Embryonic facial prominence (tissue), 1 donor: ENCODE measurements around the gene MAP2K5.

Experiments
- DNase-seq: peaks from one replicate; pipeline ENCODE4 v3.0.0-alpha.2; 2016; ENCODE audit errors: extremely low spot score

MAP2K5 gene

GRCh38 chr15:67521783-67522568 is 20.5 kb upstream of the MAP2K5 start:
- DNase-seq = no peak

- DNase-seq = no peak
Measured at GRCh38 chr15:67523330-67523729, 19.2 kb upstream of the MAP2K5 start.

- DNase-seq = no peak
Measured at GRCh38 chr15:67524235-67524634, 18.3 kb upstream of the MAP2K5 start.

DNA sequence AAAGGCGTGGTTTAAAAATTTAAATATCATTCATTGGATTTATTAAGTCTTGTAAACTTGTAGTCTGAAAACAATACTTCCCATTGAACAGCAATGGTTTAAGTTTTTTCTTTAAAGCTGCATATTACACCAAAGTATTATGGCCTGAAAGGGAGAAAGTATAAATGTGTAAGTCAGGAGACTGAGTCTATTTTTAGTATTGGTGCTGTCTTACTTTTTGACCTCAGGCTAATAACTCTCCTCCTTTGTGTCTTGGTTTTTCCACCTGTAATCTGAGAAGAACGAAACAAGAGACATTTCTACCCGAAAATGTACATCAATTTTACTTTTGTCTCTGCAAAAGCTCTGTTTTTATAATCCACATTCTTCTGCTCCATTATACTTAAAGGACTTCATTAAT is 14.0 kb upstream of the MAP2K5 start:
- no peak for DNase-seq

DNA sequence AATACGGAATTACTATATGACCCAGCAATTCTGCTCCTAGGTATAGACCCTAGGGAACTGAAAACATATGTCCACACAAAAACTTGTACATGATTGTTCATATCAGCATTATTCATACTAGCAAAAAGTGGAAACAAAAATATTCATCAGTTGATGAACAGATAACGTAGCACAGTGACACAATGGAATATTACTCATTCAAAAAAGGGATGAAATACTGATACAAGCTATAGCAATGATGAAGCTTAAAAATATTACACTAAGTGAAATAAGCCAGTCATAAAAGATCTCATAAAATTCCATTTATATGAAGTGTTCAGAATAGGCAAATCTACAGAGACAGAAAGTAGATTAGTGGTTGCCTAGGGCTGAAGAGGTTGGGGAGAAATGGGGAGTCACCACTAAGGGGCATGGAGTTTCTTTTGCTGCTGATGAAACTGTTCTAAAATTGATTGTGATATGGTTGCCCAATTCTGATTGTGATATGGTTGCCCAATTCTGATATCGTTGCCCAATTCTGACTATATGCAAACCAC is 11.1 kb upstream of the MAP2K5 start:
- DNase-seq = no peak

- DNase-seq = no peak
Measured at GRCh38 chr15:67533873-67534272, 8.6 kb upstream of the MAP2K5 start.

DNA sequence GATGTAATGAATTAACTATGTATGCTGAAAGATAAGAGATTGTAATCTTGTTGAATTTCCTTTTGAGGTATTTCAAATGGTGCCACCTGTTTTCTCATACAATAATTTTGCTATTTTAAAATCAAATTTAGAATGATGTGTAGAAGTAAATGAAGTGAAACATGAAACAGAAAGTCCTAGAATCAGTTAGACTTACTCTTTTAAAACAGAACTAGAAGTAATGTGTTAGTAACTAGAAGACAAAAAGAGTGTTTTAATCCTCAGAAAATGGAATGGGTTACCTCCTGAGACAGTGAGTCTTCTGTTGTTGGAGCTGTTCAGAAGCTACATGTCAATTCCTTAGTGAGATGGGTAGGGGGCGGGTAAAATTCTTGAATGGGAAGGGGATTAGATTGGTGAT is 8.1 kb upstream of the MAP2K5 start:
- DNase-seq = no peak

DNA sequence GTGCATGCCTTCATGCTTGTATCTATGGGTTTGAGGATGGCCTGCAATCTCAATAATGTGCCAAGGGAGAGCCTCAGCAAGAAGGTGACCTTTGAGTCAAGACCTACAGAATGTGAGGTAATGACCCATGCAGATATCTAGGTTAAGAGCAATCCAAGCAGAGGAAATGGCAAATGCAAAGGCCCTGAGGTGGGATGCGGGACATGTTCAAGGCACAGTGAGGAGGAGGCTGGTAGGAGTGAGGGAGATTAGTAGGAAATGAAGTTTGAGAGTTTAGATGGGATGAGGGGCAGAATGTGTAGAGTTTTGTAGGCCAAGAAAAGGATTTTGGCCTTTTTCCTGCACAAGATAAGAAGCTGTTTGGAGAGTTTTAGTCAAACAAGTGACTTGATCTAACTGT is 4.7 kb upstream of the MAP2K5 start:
- no peak for DNase-seq

- DNase-seq = no peak
Measured at GRCh38 chr15:67543348-67543718, 830 bp downstream of the MAP2K5 start.

DNA sequence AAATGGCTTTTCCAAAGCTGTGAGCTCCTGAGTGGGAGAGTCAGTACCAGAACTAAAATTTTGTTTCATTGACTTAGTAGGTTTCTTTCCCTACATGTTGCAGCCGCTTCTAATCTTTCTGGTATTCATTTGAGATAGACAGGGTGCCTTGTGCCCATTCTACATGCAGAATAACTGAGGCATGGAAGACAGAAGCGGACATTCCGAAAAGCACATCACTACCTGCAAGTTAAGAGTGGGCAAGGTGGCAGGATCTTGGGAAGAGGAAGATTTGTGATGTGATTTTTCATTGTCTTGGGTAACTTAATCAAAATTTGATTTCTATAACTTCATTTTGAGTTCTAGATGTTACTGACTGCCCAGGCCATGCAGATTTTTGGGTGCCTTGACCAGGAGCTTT is 2.0 kb downstream of the MAP2K5 start:
- DNase-seq = no peak

- DNase-seq = no peak
Measured at GRCh38 chr15:67545864-67546263, 3.4 kb downstream of the MAP2K5 start.

- no peak for DNase-seq
Measured at GRCh38 chr15:67547064-67547463, 4.6 kb downstream of the MAP2K5 start.

- DNase-seq = no peak
Measured at GRCh38 chr15:67547836-67548235, 5.3 kb downstream of the MAP2K5 start.

GRCh38 chr15:67548236-67548852 is 5.8 kb downstream of the MAP2K5 start:
- DNase-seq = no peak

- DNase-seq = no peak
Measured at GRCh38 chr15:67548862-67549651, 6.6 kb downstream of the MAP2K5 start.

- peak; percentile 12 for DNase-seq
Measured at GRCh38 chr15:67549736-67550135, 7.2 kb downstream of the MAP2K5 start.

DNA sequence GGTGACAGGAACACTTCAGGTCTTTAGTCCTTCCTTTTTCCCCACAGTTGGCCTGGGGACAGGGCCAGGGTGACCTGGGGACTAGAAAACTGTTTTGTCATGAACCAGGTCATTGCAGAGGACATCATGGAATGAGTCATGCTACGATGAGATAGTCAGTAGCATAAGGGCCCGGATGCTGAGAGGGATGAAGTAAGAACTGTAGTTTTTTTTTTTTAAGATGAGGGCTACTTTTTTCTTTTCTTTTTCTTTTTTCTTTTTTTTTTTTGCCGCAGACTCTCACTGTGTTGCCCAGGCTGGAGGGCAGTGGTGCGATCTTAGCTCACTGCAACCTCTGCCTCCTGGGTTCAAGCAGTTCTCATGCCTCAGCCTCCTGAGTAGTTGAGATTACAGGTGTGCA is 8.0 kb downstream of the MAP2K5 start:
- DNase-seq = no peak

DNA sequence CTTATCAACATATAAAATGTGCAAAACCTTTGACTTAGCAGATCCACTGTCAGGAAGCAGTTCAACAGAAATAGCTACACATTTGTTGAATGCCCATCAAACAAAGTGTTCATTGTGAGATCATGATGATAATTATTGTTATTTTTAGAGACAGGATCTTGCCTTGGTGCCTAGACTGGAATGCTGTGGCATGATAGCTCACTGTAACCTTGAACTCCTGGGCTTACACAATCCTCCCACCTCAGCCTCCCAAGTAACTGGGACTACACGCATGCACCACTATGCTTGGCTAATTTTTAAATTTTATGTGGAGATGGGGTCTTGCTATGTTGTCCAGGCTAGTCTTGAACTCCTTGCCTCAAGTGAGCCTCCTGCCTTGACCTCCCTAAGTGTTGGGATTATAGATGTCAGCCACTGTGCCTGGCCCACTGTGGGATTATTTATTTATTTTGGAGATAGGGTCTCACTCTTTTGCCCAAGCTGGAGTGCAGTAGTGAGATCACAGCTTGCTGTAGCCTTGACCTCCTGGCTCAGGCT is 8.8 kb downstream of the MAP2K5 start:
- no peak for DNase-seq

- no peak for DNase-seq
Measured at GRCh38 chr15:67554580-67554979, 12.1 kb downstream of the MAP2K5 start.

DNA sequence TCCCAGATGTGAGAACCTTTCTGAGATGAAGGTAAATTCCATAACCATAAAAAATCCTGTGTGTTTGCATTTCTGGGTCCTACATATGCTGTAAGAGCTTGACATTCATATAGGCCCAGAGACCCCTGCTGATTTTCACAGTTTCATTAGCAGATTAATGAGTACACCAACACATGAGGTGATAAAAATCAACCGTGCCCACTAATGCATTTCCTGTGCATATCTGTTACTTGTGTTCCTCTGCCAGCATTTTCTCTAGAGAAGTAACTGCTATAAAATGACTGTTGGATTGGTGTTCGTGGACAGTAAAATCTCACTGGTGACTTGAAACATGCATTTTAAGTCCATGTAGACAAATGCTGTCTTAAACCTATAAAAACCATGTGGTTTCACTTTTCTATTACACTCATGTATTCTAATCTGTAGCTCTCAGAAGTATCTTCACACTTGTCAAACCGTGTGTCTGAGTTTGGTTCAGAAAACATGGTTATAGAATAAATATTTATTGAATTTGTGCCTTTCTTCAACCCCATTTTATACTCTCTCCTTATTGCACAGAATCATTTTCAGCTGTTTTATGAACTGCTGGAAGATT is 14.6 kb downstream of the MAP2K5 start:
- DNase-seq = no peak

- no peak for DNase-seq
Measured at GRCh38 chr15:67558502-67558901, 16.0 kb downstream of the MAP2K5 start.

DNA sequence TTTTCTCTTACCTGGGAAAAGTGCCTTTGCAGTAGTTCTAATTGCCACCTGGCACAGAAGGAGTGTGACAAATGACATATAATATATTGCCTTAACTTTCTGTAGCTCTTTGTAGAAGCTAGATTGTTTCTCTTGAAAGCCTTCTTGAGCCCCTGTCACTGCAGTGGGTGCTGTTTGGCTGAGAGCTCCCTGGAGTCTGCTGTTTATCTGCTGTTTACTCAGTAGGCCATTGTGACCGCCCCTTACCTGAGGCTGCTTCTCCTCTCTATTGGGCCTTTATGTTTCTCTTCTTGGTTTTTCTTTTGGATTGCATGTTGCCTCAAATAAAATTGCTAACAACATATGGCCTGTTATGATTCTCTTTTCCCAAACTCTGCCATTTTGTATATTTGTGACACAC is 16.7 kb downstream of the MAP2K5 start:
- DNase-seq = no peak
